Measurements from ENCODE around the gene IL25.

The IL25 gene

GRCh38 chr14:23365036-23365731 lies 7.4 kb upstream of the IL25 start, which contains the start of gene EFS:
EFS (minus strand) TSS chr14:23365172; CDS start chr14:23365025, 147 bp downstream.
- Histone ChIP-seq H4K20me1 (no peaks in the 10 kb centered on the region), H3K27me3 (peaks cover 6 to 27% (median 21%) of the 10 kb centered on the region in 11 experiments; a peak in 20 of 22 replicates), H3K4me1 (peaks cover 0 to 12% (median 0%) of the 10 kb centered on the region in 10 experiments; a peak in 4 of 20 replicates), H3K4me3 (no peak within 1 kb of the TSS), H3K4me2 (no peak within 1 kb of the TSS), H3K27ac (no peak within 1 kb of the TSS), H3K36me3 (no peaks in the 10 kb centered on the region), H3K9me3 (replicated peaks in 1 of 11) (peaks cover 0 to 12% (median 7%) of the 10 kb centered on the region in 11 experiments; a peak in 8 of 22 replicates), H3K9ac (no peak within 1 kb of the TSS)
- TF ChIP-seq Cebpa-rat (IDR thresholded peaks at IDR 0.05): no peak

GRCh38 chr14:23365732-23366425 lies 6.7 kb upstream of the IL25 start:
- Histone ChIP-seq H3K36me3 (no peaks in the 10 kb centered on the region), H3K27ac (no peak overlapping the region), H4K20me1 (no peaks in the 10 kb centered on the region), H3K27me3 (peaks cover 6 to 27% (median 21%) of the 10 kb centered on the region in 11 experiments; a peak in 20 of 22 replicates), H3K4me3 (no peak overlapping the region), H3K4me2 (no peak overlapping the region), H3K4me1 (peaks cover 0 to 12% (median 0%) of the 10 kb centered on the region in 10 experiments; a peak in 4 of 20 replicates), H3K9me3 (replicated peaks in 1 of 11) (peaks cover 0 to 12% (median 7%) of the 10 kb centered on the region in 11 experiments; a peak in 8 of 22 replicates), H3K9ac (no peak overlapping the region)
- no peak for TF ChIP-seq Cebpa-rat (IDR thresholded peaks at IDR 0.05)

GRCh38 chr14:23366426-23366921 lies 6.1 kb upstream of the IL25 start:
- Histone ChIP-seq H4K20me1 (no peaks in the 10 kb centered on the region), H3K27ac (no peak overlapping the region), H3K9ac (no peak overlapping the region), H3K4me2 (no peak overlapping the region), H3K4me3 (no peak overlapping the region), H3K9me3 (replicated peaks in 1 of 11) (peaks cover 0 to 12% (median 7%) of the 10 kb centered on the region in 11 experiments; a peak in 8 of 22 replicates), H3K36me3 (no peaks in the 10 kb centered on the region), H3K4me1 (peaks cover 0 to 12% (median 0%) of the 10 kb centered on the region in 10 experiments; a peak in 4 of 20 replicates), H3K27me3 (peaks cover 6 to 27% (median 21%) of the 10 kb centered on the region in 11 experiments; a peak in 20 of 22 replicates)
- no peak for TF ChIP-seq Cebpa-rat (IDR thresholded peaks at IDR 0.05)

- Histone ChIP-seq H3K27me3 (peaks cover 0 to 9% (median 8%) of the 10 kb centered on the region in 11 experiments; a peak in 18 of 22 replicates), H3K4me3 (no peak overlapping the region), H3K4me2 (no peak overlapping the region), H3K36me3 (no peaks in the 10 kb centered on the region), H3K9me3 (replicated peaks in 1 of 11) (peaks cover 0 to 8% (median 6%) of the 10 kb centered on the region in 11 experiments; a peak in 8 of 22 replicates), H3K9ac (no peak overlapping the region), H4K20me1 (no peaks in the 10 kb centered on the region), H3K27ac (no peak overlapping the region), H3K4me1 (no peaks in the 10 kb centered on the region)
- TF ChIP-seq Cebpa-rat (IDR thresholded peaks at IDR 0.05): no peak
These were observed 2.4 kb upstream of the IL25 start for GRCh38 chr14:23370221-23370620.

GRCh38 chr14:23371865-23372264 lies 744 bp upstream of the IL25 start:
- H3K4me2 ChIP-seq: no peak overlapping the region
- H3K27ac ChIP-seq: no peak overlapping the region
- no peaks in the 10 kb centered on the region for H4K20me1 ChIP-seq
- no peak for TF ChIP-seq Cebpa-rat (IDR thresholded peaks at IDR 0.05)
- H3K27me3 ChIP-seq: no peaks in the 10 kb centered on the region; a peak in 1 of 22 replicates
- H3K4me1 ChIP-seq: peaks cover 9 to 15% (median 12%) of the 10 kb centered on the region in 10 experiments; a peak in 19 of 20 replicates
- no peak overlapping the region for H3K4me3 ChIP-seq
- no peaks in the 10 kb centered on the region for H3K9me3 ChIP-seq (replicated peaks in 1 of 11)
- no peaks in the 10 kb centered on the region for H3K36me3 ChIP-seq
- H3K9ac ChIP-seq: no peak overlapping the region

- 0 out of 22 replicates have a peak, but pooled peaks cover 0 to 5% (median 0%) of the 10 kb centered on the region in 11 experiments for H4K20me1 ChIP-seq
- TF ChIP-seq Cebpa-rat (IDR thresholded peaks at IDR 0.05): no peak
These were observed 432 bp downstream of the IL25 start for GRCh38 chr14:23373041-23373440.

GRCh38 chr14:23375527-23376251 lies 3.1 kb downstream of the IL25 start:
- H3K36me3 ChIP-seq: no peaks in the 10 kb centered on the region

More at GRCh38 chr14:23373041-23373440, 432 bp downstream of the IL25 start:
- Histone ChIP-seq H3K4me1 (peaks cover 15 to 26% (median 24%) of the 10 kb centered on the region in 10 experiments; a peak in 19 of 20 replicates), H3K27me3 (no peaks in the 10 kb centered on the region; a peak in 1 of 22 replicates), H3K9me3 (replicated peaks in 1 of 11) (no peaks in the 10 kb centered on the region), H3K36me3 (no peaks in the 10 kb centered on the region), H3K4me2 (no peak overlapping the region), H3K9ac (no peak overlapping the region), H3K4me3 (no peak overlapping the region), H3K27ac (no peak overlapping the region)

GRCh38 chr14:23376482-23377197 lies 4.0 kb downstream of the IL25 start, which contains the start of gene CMTM5:
CMTM5 (plus strand) TSS chr14:23377046; CDS start chr14:23377252, 206 bp downstream.
- H3K4me2 ChIP-seq: peak within 1 kb of the TSS; percentile 46 to 96 (median 77)
- no peak for TF ChIP-seq Cebpa-rat (IDR thresholded peaks at IDR 0.05)
- peak within 1 kb of the TSS in 9 of 11 experiments; percentile 7 to 50 (median 32); a peak in 14 of 22 replicates for H3K9ac ChIP-seq
- H4K20me1 ChIP-seq: peaks cover 0 to 6% (median 0%) of the 10 kb centered on the region in 11 experiments; a peak in 3 of 22 replicates
- H3K9me3 ChIP-seq (replicated peaks in 1 of 11): no peaks in the 10 kb centered on the region
- H3K36me3 ChIP-seq: no peaks in the 10 kb centered on the region
- peak within 1 kb of the TSS in 7 of 11 experiments; percentile 14 to 54 (median 32); a peak in 10 of 22 replicates for H3K27ac ChIP-seq
- H3K4me1 ChIP-seq: peaks cover 15 to 54% (median 34%) of the 10 kb centered on the region in 10 experiments; a peak in 19 of 20 replicates
- peaks cover 0 to 7% (median 0%) of the 10 kb centered on the region in 11 experiments; a peak in 2 of 22 replicates for H3K27me3 ChIP-seq
- peak within 1 kb of the TSS in 2 of 10 experiments; percentile 9 to 12; a peak in 2 of 20 replicates for H3K4me3 ChIP-seq

More at GRCh38 chr14:23375527-23376251, 3.1 kb downstream of the IL25 start:
- H3K4me1 ChIP-seq: peaks cover 15 to 48% (median 29%) of the 10 kb centered on the region in 10 experiments; a peak in 19 of 20 replicates
- no peaks in the 10 kb centered on the region for H3K9me3 ChIP-seq (replicated peaks in 1 of 11)
- H3K4me2 ChIP-seq: peak overlapping the region in 1 of 11 experiments; percentile 74; a peak in 4 of 22 replicates
- H3K4me3 ChIP-seq: no peak overlapping the region
- H3K27me3 ChIP-seq: no peaks in the 10 kb centered on the region; a peak in 1 of 22 replicates
- peaks cover 0 to 5% (median 0%) of the 10 kb centered on the region in 11 experiments; a peak in 2 of 22 replicates for H4K20me1 ChIP-seq
- no peak overlapping the region for H3K9ac ChIP-seq
- no peak overlapping the region for H3K27ac ChIP-seq
- no peak for TF ChIP-seq Cebpa-rat (IDR thresholded peaks at IDR 0.05)
